Type B pancreatic cell (in vitro differentiated cells): ENCODE results near the gene TMEM158. TPM values are rescaled to one million over a fixed set of nuclear protein-coding genes. Genes with fewer than 3 reads are reported as not detected.

Experiments
- DNase-seq: peaks from one replicate; pipeline ENCODE4 v3.0.0; 2021; ENCODE audit warnings: mixed read lengths; ENCODE audit not compliant: unreplicated experiment; ENCODE audit errors: extremely low spot score
- H3K27ac Mint-ChIP-seq: 2 replicates; pipeline ENCODE4 v1.8.0; 2021; ENCODE audit warnings: mild to moderate bottlenecking, mixed read lengths
- H3K27me3 Mint-ChIP-seq: 2 replicates; pipeline ENCODE4 v1.8.0; 2021; ENCODE audit warnings: mixed read lengths
- H3K36me3 Mint-ChIP-seq: 2 replicates; pipeline ENCODE4 v1.8.0; 2021; ENCODE audit warnings: mixed read lengths
- H3K4me1 Mint-ChIP-seq: one replicate; pipeline ENCODE4 v1.8.0; 2021; ENCODE audit warnings: mixed read lengths; ENCODE audit not compliant: unreplicated experiment
- H3K4me3 Mint-ChIP-seq: 2 replicates; pipeline ENCODE4 v1.8.0; 2021; ENCODE audit warnings: mild to moderate bottlenecking, mixed read lengths
- H3K9me3 Mint-ChIP-seq: 2 replicates; pipeline ENCODE4 v1.8.0; 2021; ENCODE audit warnings: mixed read lengths
- CTCF ChIP-seq: fragments of 200-600 bp; sonication (generic); conservative IDR thresholded peaks from 2 replicates; pipeline ENCODE4 v1.5.0; 2021; ENCODE audit warnings: antibody characterized with exemption, mild to moderate bottlenecking
- total RNA-seq: library from RNA; stranded (reverse); gene quantifications from 2 replicates; pipeline ENCODE4 v1.2.1, GENCODE V29; 2021; ENCODE audit warnings: low replicate concordance

The TMEM158 gene
- total RNA-seq, 1 donor from 2014 or later = 8.9 TPM

GRCh38 chr3:45232521-45232920, 6.4 kb upstream of the TMEM158 start:
- Mint-ChIP-seq H3K4me1 (peaks cover 6% of the 10 kb centered on the region), H3K27me3 (peaks cover 50% of the 10 kb centered on the region), H3K4me3 (no peak overlapping the region), H3K36me3 (no peaks in the 10 kb centered on the region), H3K9me3 (no peaks in the 10 kb centered on the region), H3K27ac (no peak overlapping the region)
- no peak for TF ChIP-seq CTCF
- no peak for DNase-seq

- Mint-ChIP-seq H3K36me3 (no peaks in the 10 kb centered on the region), H3K27ac (peak overlapping the region; percentile 56), H3K4me1 (peaks cover 23% of the 10 kb centered on the region), H3K4me3 (peak overlapping the region; percentile 83), H3K27me3 (peaks cover 73% of the 10 kb centered on the region), H3K9me3 (no peaks in the 10 kb centered on the region)
- no peak for TF ChIP-seq CTCF
- no peak for DNase-seq
Measured at GRCh38 chr3:45227946-45228345, 1.9 kb upstream of the TMEM158 start.

DNA sequence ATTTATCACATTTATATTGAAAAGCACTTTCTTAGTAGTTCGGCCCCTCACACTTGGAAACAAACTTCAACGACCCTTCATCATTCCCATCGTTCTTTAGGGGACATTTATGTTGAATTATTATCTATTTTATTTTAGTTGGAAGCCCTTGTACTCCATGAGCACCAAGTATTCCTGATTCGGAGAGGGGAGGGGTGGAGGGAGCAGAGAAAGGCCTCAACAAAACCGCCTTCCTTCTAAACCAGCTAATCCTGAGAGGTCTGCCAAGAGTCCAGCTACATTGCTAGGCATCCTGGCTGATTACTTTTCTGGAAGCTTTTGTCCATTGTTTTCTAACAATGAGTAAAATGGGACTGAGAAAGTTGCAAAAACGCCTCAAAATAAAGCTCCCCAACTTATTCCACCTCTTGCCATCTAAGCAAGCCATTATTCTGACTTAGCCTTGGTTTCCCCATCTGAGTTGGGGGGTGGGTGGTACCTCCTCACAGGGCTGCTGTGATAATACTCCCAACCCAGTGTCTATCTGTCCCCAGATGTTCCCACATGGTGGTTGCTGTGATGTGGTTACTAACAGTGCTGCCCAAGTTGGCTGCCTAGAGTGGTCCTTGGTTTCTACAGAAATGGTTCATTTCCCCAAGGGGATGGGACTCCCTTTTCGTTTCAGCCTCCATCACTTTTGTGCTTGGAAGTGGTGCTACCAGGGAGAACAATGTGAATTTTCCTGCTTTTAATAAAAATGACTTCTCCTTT, 1.2 kb upstream of the TMEM158 start:
- no peak for TF ChIP-seq CTCF
- Mint-ChIP-seq H3K9me3 (no peaks in the 10 kb centered on the region), H3K4me3 (peak overlapping the region; percentile 83), H3K4me1 (peaks cover 23% of the 10 kb centered on the region), H3K27me3 (peaks cover 73% of the 10 kb centered on the region), H3K27ac (peak overlapping the region; percentile 56), H3K36me3 (no peaks in the 10 kb centered on the region)
- DNase-seq = no peak

DNA sequence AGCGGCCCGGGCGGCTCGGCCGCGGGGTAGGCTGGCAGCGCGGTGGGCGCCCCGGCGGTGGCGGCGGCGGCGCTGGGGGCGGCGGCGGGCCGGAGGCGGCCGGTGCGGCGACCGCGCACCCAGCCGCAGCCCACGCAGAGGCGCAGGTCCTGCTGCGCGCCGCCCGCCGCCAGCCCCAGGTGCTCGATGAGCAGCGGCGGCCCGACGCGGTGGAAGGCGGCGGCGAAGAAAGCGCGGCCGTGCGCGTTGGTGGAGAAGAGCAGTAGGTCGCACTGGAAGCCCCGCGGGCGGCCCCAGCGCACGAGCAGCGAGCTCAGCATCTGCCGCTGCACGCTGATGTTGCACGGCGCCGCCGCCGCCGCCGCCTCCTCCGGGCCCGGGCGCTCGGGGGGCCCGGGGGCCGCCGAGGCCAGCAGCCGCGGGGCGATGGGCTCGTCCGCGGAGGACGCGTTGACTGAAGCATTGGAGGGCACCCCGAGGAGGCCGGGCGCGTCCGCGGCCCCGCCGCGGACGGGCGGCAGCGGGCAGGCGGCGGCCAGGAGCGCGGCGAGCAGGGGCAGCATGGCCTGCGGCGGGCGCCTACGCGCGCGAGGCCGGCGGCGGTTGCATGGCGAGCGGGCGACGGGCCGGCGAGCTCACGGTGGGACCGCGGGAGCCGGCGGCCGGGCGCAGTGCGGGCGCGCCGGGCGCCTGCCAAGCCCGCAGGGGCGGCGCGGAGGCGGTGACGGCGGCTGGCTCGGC, 452 bp downstream of the TMEM158 start:
- Mint-ChIP-seq H3K36me3 (no peaks in the 10 kb centered on the region), H3K27me3 (peaks cover 72% of the 10 kb centered on the region), H3K9me3 (no peaks in the 10 kb centered on the region), H3K27ac (no peak overlapping the region), H3K4me3 (peak overlapping the region; percentile 96), H3K4me1 (peaks cover 23% of the 10 kb centered on the region)
- no peak for DNase-seq
- no peak for TF ChIP-seq CTCF

GRCh38 chr3:45224824-45225464, 1.1 kb downstream of the TMEM158 start:
- peaks cover 23% of the 10 kb centered on the region for H3K4me1 Mint-ChIP-seq
- DNase-seq = peak; percentile 86
- H3K27ac Mint-ChIP-seq = peak overlapping the region; percentile 76
- H3K27me3 Mint-ChIP-seq = peaks cover 72% of the 10 kb centered on the region
- TF ChIP-seq CTCF = peak; percentile 79
- no peaks in the 10 kb centered on the region for H3K9me3 Mint-ChIP-seq
- no peaks in the 10 kb centered on the region for H3K36me3 Mint-ChIP-seq
- peak overlapping the region; percentile 96 for H3K4me3 Mint-ChIP-seq
